H1 (cell line): ENCODE data around the gene URGCP. TPM values are rescaled to one million over a fixed set of nuclear protein-coding genes. Genes with fewer than 3 reads are reported as not detected.

Experiments used
- CTCF ChIA-PET: fragments of 300-600 bp; sonication (Branson Sonifier 250); formaldehyde crosslinking; loops from one replicate; lab custom pipeline; 2021; ENCODE audit not compliant: partially characterized antibody; lab: Charles Lee
- POLR2A ChIA-PET: fragments of 300-600 bp; sonication (Branson Sonifier 250); formaldehyde crosslinking; loops from one replicate; lab custom pipeline; 2021; ENCODE audit warnings: inconsistent platforms; ENCODE audit not compliant: partially characterized antibody; lab: Charles Lee
- DNase-seq, 2 experiments: peaks; one replicate each; pipeline versions ENCODE4 v3.0.0 to v3.0.0-alpha.2; 2010 to 2022; ENCODE audit warnings: low spot score in 2 of 2, low read depth in 1 of 2, mixed read lengths in 1 of 2
- FAIRE-seq: peaks from 2 replicates; lab custom pipeline; 2011; peaks lifted over from hg19 to GRCh38; lab: Jason Lieb, UNC
- H2AFZ ChIP-seq: 2 replicates; pipeline ENCODE4 v1.8.1; 2012; ENCODE audit warnings: low read length, inconsistent platforms
- H2AK5ac ChIP-seq: 2 replicates; pipeline ENCODE4 v1.6.1; 2013; ENCODE audit warnings: low read depth, low read length
- H2BK120ac ChIP-seq: replicated peaks from 2 replicates; pipeline ENCODE3; 2013; ENCODE audit warnings: low read depth, low read length, inconsistent platforms
- H2BK12ac ChIP-seq: 2 replicates; pipeline ENCODE4 v1.6.1; 2013; ENCODE audit warnings: low read depth, low read length
- H2BK15ac ChIP-seq: 2 replicates; pipeline ENCODE4 v1.6.1; 2013; ENCODE audit warnings: low read length
- H2BK20ac ChIP-seq: 2 replicates; pipeline ENCODE4 v1.6.1; 2013; ENCODE audit warnings: low read length
- H2BK5ac ChIP-seq: 2 replicates; pipeline ENCODE4 v1.6.1; 2013; ENCODE audit warnings: low read depth, low read length
- H3K14ac ChIP-seq: 2 replicates; pipeline ENCODE4 v1.6.1; 2013; ENCODE audit warnings: inconsistent platforms; ENCODE audit not compliant: insufficient read length
- H3K18ac ChIP-seq: 2 replicates; pipeline ENCODE4 v1.6.1; 2013; ENCODE audit warnings: low read length; ENCODE audit errors: extremely low read depth
- H3K23ac ChIP-seq: 2 replicates; pipeline ENCODE4 v1.6.1; 2013; ENCODE audit warnings: inconsistent platforms; ENCODE audit not compliant: insufficient read length
- H3K23me2 ChIP-seq: 2 replicates; pipeline ENCODE4 v1.6.1; 2013; ENCODE audit warnings: low read depth, low read length
- H3K27ac ChIP-seq: 2 replicates; pipeline ENCODE4 v1.6.1; 2011; ENCODE audit warnings: low read depth, low read length, inconsistent platforms
- H3K27me3 ChIP-seq, 4 experiments: replicated peaks in 1 of 4; 1 replicate in 1 of 4; 2 replicates in 3 of 4; pipeline versions ENCODE4 v1.6.1 to v1.8.1; 2011 to 2013; ENCODE audit warnings: low read length in 3 of 4, mild to moderate bottlenecking in 3 of 4, inconsistent platforms in 2 of 4, mixed read lengths in 2 of 4, moderate library complexity in 1 of 4; ENCODE audit not compliant: control insufficient read depth in 3 of 4, insufficient read depth in 3 of 4; ENCODE audit errors: extremely low read depth in 1 of 4
- H3K36me3 ChIP-seq, 4 experiments: 2 replicates each; pipeline versions ENCODE4 v1.6.1 to v1.8.1; 2011 to 2013; ENCODE audit warnings: mild to moderate bottlenecking in 4 of 4, low read length in 3 of 4, moderate library complexity in 2 of 4, control low read depth in 1 of 4, inconsistent platforms in 1 of 4; ENCODE audit not compliant: insufficient read depth in 4 of 4, control insufficient read depth in 2 of 4
- H3K4ac ChIP-seq: replicated peaks from 2 replicates; pipeline ENCODE3; 2013; ENCODE audit warnings: low read length, low read depth, mixed read lengths, inconsistent platforms; ENCODE audit not compliant: insufficient read length
- H3K4me1 ChIP-seq, 4 experiments: replicated peaks in 1 of 4; 1 replicate in 1 of 4; 2 replicates in 3 of 4; pipeline versions ENCODE4 v1.6.1 to v1.8.1; 2011 to 2013; ENCODE audit warnings: low read length in 3 of 4, inconsistent platforms in 2 of 4, mixed read lengths in 1 of 4; ENCODE audit not compliant: insufficient read depth in 4 of 4, control insufficient read depth in 3 of 4
- H3K4me2 ChIP-seq, 2 experiments: 2 replicates each; pipeline versions ENCODE4 v1.6.1 to v1.8.1; 2011 to 2013; ENCODE audit warnings: low read depth in 2 of 2, low read length in 2 of 2, control low read depth in 1 of 2, inconsistent platforms in 1 of 2, mild to moderate bottlenecking in 1 of 2; ENCODE audit not compliant: insufficient read depth in 1 of 2
- H3K4me3 ChIP-seq, 4 experiments: fragments of 200-600, 300-600 bp in 1 of 4; sonication (generic), shearing (Covaris generic), sonication (Bioruptor Twin) in 1 of 4; 2 replicates each; pipeline versions ENCODE4 v1.5.1 to v1.8.1; 2011 to 2016; ENCODE audit warnings: low read length in 4 of 4, low read depth in 3 of 4, control low read depth in 2 of 4, inconsistent platforms in 2 of 4, mild to moderate bottlenecking in 2 of 4, mixed read lengths in 1 of 4, moderate library complexity in 1 of 4; ENCODE audit not compliant: insufficient read depth in 2 of 4; ENCODE audit errors: extremely low read depth in 1 of 4
- H3K56ac ChIP-seq: replicated peaks from 2 replicates; pipeline ENCODE3; 2013; ENCODE audit warnings: low read depth, mild to moderate bottlenecking, mixed read lengths, low read length, inconsistent platforms; ENCODE audit not compliant: insufficient read length
- H3K79me1 ChIP-seq: 2 replicates; pipeline ENCODE4 v1.6.1; 2013; ENCODE audit warnings: low read depth, low read length, control low read depth
- H3K79me2 ChIP-seq, 2 experiments: 2 replicates each; pipeline versions ENCODE4 v1.6.1 to v1.8.1; 2012 to 2013; ENCODE audit warnings: low read length in 2 of 2, mild to moderate bottlenecking in 2 of 2, inconsistent platforms in 1 of 2; ENCODE audit not compliant: insufficient read depth in 2 of 2, control insufficient read depth in 1 of 2
- H3K9ac ChIP-seq, 4 experiments: replicated peaks in 1 of 4; 1 replicate in 1 of 4; 2 replicates in 3 of 4; pipeline versions ENCODE4 v1.6.1 to v1.8.1; 2011 to 2013; ENCODE audit warnings: low read depth in 3 of 4, low read length in 3 of 4, control low read depth in 2 of 4, mild to moderate bottlenecking in 2 of 4, moderate library complexity in 2 of 4, inconsistent platforms in 1 of 4; ENCODE audit errors: extremely low read depth in 1 of 4
- H3K9me3 ChIP-seq, 2 experiments: 2 replicates each; pipeline versions ENCODE4 v1.6.1 to v1.8.1; 2012 to 2013; ENCODE audit warnings: mild to moderate bottlenecking in 2 of 2, moderate library complexity in 2 of 2, control low read depth in 1 of 2, inconsistent platforms in 1 of 2, low read depth in 1 of 2, low read length in 1 of 2, mixed read lengths in 1 of 2; ENCODE audit not compliant: insufficient read depth in 2 of 2
- H4K20me1 ChIP-seq, 2 experiments: replicated peaks in 1 of 2; 2 replicates each; pipeline versions ENCODE3 to v1.8.1; 2011 to 2013; ENCODE audit warnings: inconsistent platforms in 2 of 2, low read length in 2 of 2, mild to moderate bottlenecking in 1 of 2; ENCODE audit not compliant: insufficient read depth in 2 of 2, control insufficient read depth in 1 of 2
- H4K5ac ChIP-seq: 2 replicates; pipeline ENCODE4 v1.6.1; 2013; ENCODE audit warnings: low read length, low read depth, mixed read lengths, inconsistent platforms; ENCODE audit not compliant: insufficient read length
- H4K8ac ChIP-seq: 2 replicates; pipeline ENCODE4 v1.8.0; 2013; ENCODE audit warnings: mild to moderate bottlenecking, moderate library complexity, low read length, inconsistent platforms; ENCODE audit not compliant: insufficient read depth; ENCODE audit errors: extremely low read depth
- H4K91ac ChIP-seq: replicated peaks from 2 replicates; pipeline ENCODE3; 2013; ENCODE audit warnings: low read length, mixed read lengths, inconsistent platforms; ENCODE audit not compliant: insufficient read length
- CREB1 ChIP-seq: IDR thresholded peaks from 2 replicates; pipeline ENCODE4 v1.6.1; 2012; ENCODE audit warnings: inconsistent platforms
- EGR1 ChIP-seq: IDR thresholded peaks from 2 replicates; pipeline ENCODE4 v1.6.1; 2011; ENCODE audit warnings: low read depth, low read length, borderline replicate concordance
- RAD21 ChIP-seq, 2 experiments: IDR thresholded peaks in 1 of 2; conservative IDR thresholded peaks in 1 of 2; 2 replicates each; pipeline ENCODE4 v1.6.1; 2011; ENCODE audit warnings: low read depth in 2 of 2, low read length in 2 of 2, improper control_type of control experiment in 1 of 2, inconsistent platforms in 1 of 2, mild to moderate bottlenecking in 1 of 2, moderate library complexity in 1 of 2
- SUZ12 ChIP-seq: fragments of 200-600 bp; sonication (generic); IDR thresholded peaks from 2 replicates; pipeline ENCODE4 v1.6.1; 2012; ENCODE audit warnings: mild to moderate bottlenecking, inconsistent platforms, low read length, moderate library complexity, mixed read lengths
- TAF7 ChIP-seq: optimal IDR thresholded peaks from 2 replicates; pipeline ENCODE3; 2011; ENCODE audit warnings: low read depth, mild to moderate bottlenecking, inconsistent platforms, low read length, moderate library complexity, borderline replicate concordance
- WGBS, 2 experiments: shearing (Covaris generic) in 1 of 2; methylation state at CpG; one replicate each; pipeline versions ENCODE4 v1.1.6 to v1.1.7; 2013 to 2015; ENCODE audit warnings: low lambda C conversion rate in 2 of 2, mixed read lengths in 2 of 2, inconsistent platforms in 1 of 2, low coverage in 1 of 2, missing lambda C conversion rate in 1 of 2; ENCODE audit not compliant: insufficient replicate concordance in 2 of 2, insufficient coverage in 1 of 2, insufficient read length in 1 of 2; ENCODE audit errors: extremely low coverage in 1 of 2, missing lambda C conversion rate in 1 of 2; 5-methylcytosine and 5-hydroxymethylcytosine counted together
- polyA plus RNA-seq, 7 experiments: library from polyadenylated mRNA; depleted of rRNA in 3 of 7; stranded (reverse) in 5 of 7; unstranded in 2 of 7; fragments of >200 nt in 5 of 7; fragments of 200-250 nt in 2 of 7; gene quantifications; 1 replicate in 5 of 7; 2 replicates in 1 of 7; 4 replicates in 1 of 7; pipeline versions ENCODE4 v1.2.1 to v1.2.3, GENCODE V29; 2011 to 2013; ENCODE audit warnings: missing spikeins in 2 of 7, mixed read lengths in 2 of 7
- total RNA-seq: library from RNA; stranded (reverse); fragmentation: NEBNext Ultra II Directional; extraction: Animal tissue kit (Norgen Biotek cat#: 25700); gene quantifications from 2 replicates; pipeline ENCODE4 v1.2.1, GENCODE V29; 2021
- TF ChIP-seq, protein P1 (sequence below), 3 experiments: IDR thresholded peaks; 1 replicate in 2 of 3; 2 replicates in 1 of 3; pipeline versions ENCODE4 v1.5.1 to v1.6.1; 2011; ENCODE audit warnings: low read length in 3 of 3, mild to moderate bottlenecking in 3 of 3, inconsistent platforms in 2 of 3, low read depth in 1 of 3, moderate library complexity in 1 of 3; ENCODE audit not compliant: insufficient read depth in 1 of 3; ENCODE audit errors: control extremely low read depth in 1 of 3
- TF ChIP-seq, protein P2 (sequence below): IDR thresholded peaks from 2 replicates; pipeline ENCODE4 v1.6.1; 2012; ENCODE audit warnings: inconsistent platforms

The URGCP gene
- total and polyA plus RNA-seq, 2 of the 8 experiments (the other 6 are each of a cell fraction or from before 2014, with no cell fraction given), result 9.0 to 18.7 TPM

DNA sequence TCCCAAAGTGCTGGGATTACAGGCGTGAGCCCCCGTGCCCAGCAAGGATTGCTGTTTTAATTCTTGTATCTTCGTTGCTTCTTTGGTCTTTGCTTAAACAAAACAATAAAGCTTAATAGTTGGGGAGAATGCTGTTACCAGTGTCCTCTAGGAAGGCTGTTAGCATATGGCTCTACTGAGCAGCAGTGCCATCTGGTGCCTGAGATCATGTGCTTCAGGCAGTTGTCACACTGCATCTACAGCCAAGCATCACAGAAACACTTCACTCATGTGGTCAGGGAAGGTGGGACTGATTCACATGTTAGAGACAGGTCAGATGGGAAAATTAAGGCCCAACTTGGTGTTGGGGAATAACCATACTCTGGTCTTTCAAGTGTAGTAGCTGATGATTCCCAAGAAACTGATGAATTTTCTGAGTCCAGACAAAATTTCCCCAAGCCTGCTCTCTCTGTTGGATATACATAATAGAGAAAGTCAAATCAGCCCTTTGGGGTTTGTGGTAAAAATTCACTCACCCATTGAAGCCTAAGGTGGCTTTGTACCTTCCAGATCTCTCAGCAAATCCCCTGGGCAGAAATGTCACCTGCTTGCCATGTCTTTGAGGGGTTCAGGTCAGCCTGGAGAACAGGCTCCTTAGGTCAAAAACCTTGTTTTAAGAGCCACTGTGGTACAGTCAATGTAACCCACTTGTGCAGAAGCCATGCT, 48.3 kb upstream of the URGCP start:
- H4K8ac ChIP-seq, result no peak overlapping the region
- H3K9me3 ChIP-seq, result no peaks in the 10 kb centered on the region
- no peak overlapping the region for H4K91ac ChIP-seq
- TF ChIP-seq EGR1 (no peak), TAF7 (no peak), CREB1 (no peak), SUZ12 (no peak), RAD21 (IDR thresholded peaks at IDR 0.05 in 1 of 2, conservative IDR thresholded peaks at IDR 0.05 in 1 of 2; ENCODE audit: low read depth in 2 of 2, low read length in 2 of 2) (peak; percentile 83 to 88)
- TF ChIP-seq, protein P1, sequence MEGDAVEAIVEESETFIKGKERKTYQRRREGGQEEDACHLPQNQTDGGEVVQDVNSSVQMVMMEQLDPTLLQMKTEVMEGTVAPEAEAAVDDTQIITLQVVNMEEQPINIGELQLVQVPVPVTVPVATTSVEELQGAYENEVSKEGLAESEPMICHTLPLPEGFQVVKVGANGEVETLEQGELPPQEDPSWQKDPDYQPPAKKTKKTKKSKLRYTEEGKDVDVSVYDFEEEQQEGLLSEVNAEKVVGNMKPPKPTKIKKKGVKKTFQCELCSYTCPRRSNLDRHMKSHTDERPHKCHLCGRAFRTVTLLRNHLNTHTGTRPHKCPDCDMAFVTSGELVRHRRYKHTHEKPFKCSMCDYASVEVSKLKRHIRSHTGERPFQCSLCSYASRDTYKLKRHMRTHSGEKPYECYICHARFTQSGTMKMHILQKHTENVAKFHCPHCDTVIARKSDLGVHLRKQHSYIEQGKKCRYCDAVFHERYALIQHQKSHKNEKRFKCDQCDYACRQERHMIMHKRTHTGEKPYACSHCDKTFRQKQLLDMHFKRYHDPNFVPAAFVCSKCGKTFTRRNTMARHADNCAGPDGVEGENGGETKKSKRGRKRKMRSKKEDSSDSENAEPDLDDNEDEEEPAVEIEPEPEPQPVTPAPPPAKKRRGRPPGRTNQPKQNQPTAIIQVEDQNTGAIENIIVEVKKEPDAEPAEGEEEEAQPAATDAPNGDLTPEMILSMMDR (IDR thresholded peaks at IDR 0.05; ENCODE audit: control extremely low read depth in 1 of 3, insufficient read depth in 1 of 3, low read depth in 1 of 3, low read length in 3 of 3), result peak; percentile 72 to 91 (median 76)
- TF ChIP-seq, protein P2, sequence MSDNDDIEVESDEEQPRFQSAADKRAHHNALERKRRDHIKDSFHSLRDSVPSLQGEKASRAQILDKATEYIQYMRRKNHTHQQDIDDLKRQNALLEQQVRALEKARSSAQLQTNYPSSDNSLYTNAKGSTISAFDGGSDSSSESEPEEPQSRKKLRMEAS, result peak; percentile 58
- no peak overlapping the region for H2BK15ac ChIP-seq
- H2BK12ac ChIP-seq, result no peak overlapping the region
- no peaks in the 10 kb centered on the region for H3K79me2 ChIP-seq
- H3K27ac ChIP-seq, result no peak overlapping the region
- no peak overlapping the region for H3K14ac ChIP-seq
- H3K9ac ChIP-seq, result no peak overlapping the region
- H3K79me1 ChIP-seq, result no peaks in the 10 kb centered on the region
- H2BK5ac ChIP-seq, result no peak overlapping the region
- peak; percentile 78 for FAIRE-seq
- no peak overlapping the region for H2BK20ac ChIP-seq
- ChIA-PET POLR2A (interaction anchor here (0.9 to 1.5 kb wide), 3 partner anchors 85 to 112 kb away, joined by 3 to 5 read pairs (median 3); partner anchors contain the start of gene MRPS24), CTCF (interaction anchor here (0.6 to 3.3 kb wide), 13 partner anchors 10 to 452 kb away, joined by 3 to 28 read pairs (median 3); no protein-coding TSS in a partner anchor)
- H3K36me3 ChIP-seq, result no peaks in the 10 kb centered on the region
- no peak overlapping the region for H3K4me2 ChIP-seq
- H3K27me3 ChIP-seq, result no peaks in the 10 kb centered on the region
- no peak overlapping the region for H3K18ac ChIP-seq
- no peak overlapping the region for H4K5ac ChIP-seq
- H3K23ac ChIP-seq, result no peak overlapping the region
- peak; percentile 25 to 50 for DNase-seq
- no peak overlapping the region for H3K4ac ChIP-seq
- H4K20me1 ChIP-seq, result no peaks in the 10 kb centered on the region
- no peaks in the 10 kb centered on the region for H3K4me1 ChIP-seq
- no peak overlapping the region for H2AK5ac ChIP-seq
- no peaks in the 10 kb centered on the region for H3K23me2 ChIP-seq
- H3K56ac ChIP-seq, result no peak overlapping the region
- H3K4me3 ChIP-seq, result no peak overlapping the region
- H2BK120ac ChIP-seq, result no peak overlapping the region
- WGBS, 2 experiments, result 61% methylated on average over 3 of the region's 3 CpGs; no CpG with 5 or more reads in 1 of the 2 experiments
- no peak overlapping the region for H2AFZ ChIP-seq
